ENCODE measurements around the gene SLC9A5. TPM values are rescaled to one million over a fixed set of nuclear protein-coding genes. Genes with fewer than 3 reads are reported as not detected.

The SLC9A5 gene
- total and polyA plus RNA-seq, 9 of the 15 experiments (the other 6 are each of a cell fraction or from before 2014, with no cell fraction given): 0.06 to 3.1 (median 1.2) TPM

GRCh38 chr16:67279296-67280089, 30.7 kb downstream of the SLC9A5 start, which contains the start of gene PLEKHG4 (continued):
- TF ChIP-seq CUX1 (CRISPR knock-in tag; IDR thresholded peaks at IDR 0.05) (no peak), ASH1L (IDR thresholded peaks at IDR 0.05; ENCODE audit: borderline replicate concordance, low read depth, partially characterized antibody) (no peak), HIVEP1 (CRISPR knock-in tag; IDR thresholded peaks at IDR 0.05) (peak; percentile 53; the same call in 1 of the 2 replicates), IRF1 (CRISPR knock-in tag; IDR thresholded peaks at IDR 0.05; ENCODE audit: borderline replicate concordance) (no peak), ZSCAN29 (IDR thresholded peaks at IDR 0.05) (no peak), POU5F1 (IDR thresholded peaks at IDR 0.05; ENCODE audit: borderline replicate concordance, low read depth, low read length, partially characterized antibody) (no peak), ZNF24 (IDR thresholded peaks at IDR 0.05) (no peak; the same call in 1 of the 2 replicates), RREB1 (CRISPR knock-in tag; IDR thresholded peaks at IDR 0.05) (no peak), SAFB (IDR thresholded peaks at IDR 0.05; ENCODE audit: borderline replicate concordance, low read depth, low read length) (peak; percentile 86), FOXM1 (IDR thresholded peaks at IDR 0.05; ENCODE audit: low read depth) (no peak), FOXM1 (CRISPR knock-in tag; IDR thresholded peaks at IDR 0.05; ENCODE audit: low read depth) (no peak), ZNF717 (CRISPR knock-in tag; IDR thresholded peaks at IDR 0.05) (no peak), FOXA3 (CRISPR knock-in tag; conservative IDR thresholded peaks at IDR 0.05 in 1 of 2, IDR thresholded peaks at IDR 0.05 in 1 of 2) (no peak), FUS (optimal IDR thresholded peaks at IDR 0.05; ENCODE audit: low read depth, low read length) (peak; percentile 91), ATF7 (IDR thresholded peaks at IDR 0.05) (peak; percentile 62; the same call in 1 of the 2 replicates)

Measured in K562 (cell line).